Left ventricle myocardium superior (tissue), 1 donor: ENCODE data around the gene LRP3. TPM values are rescaled to one million over a fixed set of nuclear protein-coding genes. Genes with fewer than 3 reads are reported as not detected.

Experiments used
- ATAC-seq: fragments of 200-7000 bp; cut with Tn5 transposase; one replicate; pipeline ENCODE4 v1.9.1; 2020; ENCODE audit warnings: mild to moderate bottlenecking, moderate library complexity
- DNase-seq: peaks from one replicate; pipeline ENCODE4 v3.0.0-alpha.2; 2020
- intact Hi-C: fragments of 100-400 bp; cut with micrococcal nuclease; formaldehyde crosslinking; loops from one replicate; pipeline ENCODE4 v1.11.0; 2022
- total RNA-seq: library from RNA; stranded (reverse); fragmentation: NEBNext Ultra II Directional; extraction: Animal tissue kit (Norgen Biotek cat#: 25700); gene quantifications from one replicate; pipeline ENCODE4 v1.2.1, GENCODE V29; 2021
- donor health status: DM: no; HTN: yes; CAD: no; lungs with severe emphysema.

LRP3 gene
- total RNA-seq, 1 donor from 2014 or later, result 19.5 TPM

DNA sequence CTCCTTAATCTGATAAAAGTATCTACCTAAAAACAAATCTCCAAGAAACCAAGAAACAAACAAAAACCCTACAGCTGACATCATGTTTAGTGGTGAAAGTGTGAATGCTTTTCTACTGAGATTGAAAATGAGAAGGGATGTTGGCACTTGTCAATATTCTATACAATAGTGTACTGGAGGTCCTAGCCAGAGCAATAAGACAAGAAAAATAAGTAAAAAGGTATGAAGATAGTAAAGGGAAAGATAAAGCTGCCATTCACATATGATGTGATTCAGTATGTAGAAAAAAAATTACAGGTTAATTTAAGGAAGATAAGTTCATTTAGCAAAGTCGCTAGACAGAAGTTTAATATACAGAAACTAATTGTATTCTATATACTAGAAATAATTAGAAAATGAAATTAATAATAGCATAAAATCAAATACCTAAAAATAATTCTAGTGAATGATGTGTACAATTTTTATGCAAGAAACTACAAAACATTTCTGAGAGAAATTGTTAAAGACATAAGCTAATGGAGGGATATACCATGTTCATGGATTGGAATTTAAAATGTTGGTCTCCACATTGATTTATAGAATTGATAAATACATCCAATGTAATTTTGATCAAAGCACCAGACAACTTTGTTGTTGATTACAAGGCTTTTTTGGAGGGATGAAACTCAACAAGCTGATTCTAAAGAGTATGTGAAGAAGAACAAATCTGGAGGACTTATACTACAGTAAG is 33.9 kb downstream of the LRP3 start:
- ATAC-seq (no peak), DNase-seq (no peak)
- intact Hi-C loops, result no loop called here

DNA sequence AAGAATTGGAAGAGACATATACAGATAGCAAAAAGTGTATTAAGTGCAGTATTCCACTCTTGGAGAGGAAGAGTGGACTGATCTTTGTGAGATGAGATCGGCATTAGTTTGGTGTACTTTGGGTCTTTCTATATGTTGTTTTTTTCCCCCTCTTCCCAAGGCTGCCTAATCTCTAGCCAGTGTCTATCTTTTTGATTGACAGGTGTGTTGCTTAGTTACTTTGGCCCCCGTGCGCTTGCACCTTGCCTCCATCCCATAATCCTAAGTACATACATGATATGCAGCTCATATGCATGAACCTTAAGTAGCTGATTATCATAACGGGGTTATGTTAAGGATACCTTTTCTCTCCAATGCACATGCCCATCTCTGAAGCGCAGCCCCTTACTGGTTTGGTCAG is 35.8 kb downstream of the LRP3 start:
- intact Hi-C loops, result no loop called here
- no peak for ATAC-seq
- DNase-seq, result no peak

DNA sequence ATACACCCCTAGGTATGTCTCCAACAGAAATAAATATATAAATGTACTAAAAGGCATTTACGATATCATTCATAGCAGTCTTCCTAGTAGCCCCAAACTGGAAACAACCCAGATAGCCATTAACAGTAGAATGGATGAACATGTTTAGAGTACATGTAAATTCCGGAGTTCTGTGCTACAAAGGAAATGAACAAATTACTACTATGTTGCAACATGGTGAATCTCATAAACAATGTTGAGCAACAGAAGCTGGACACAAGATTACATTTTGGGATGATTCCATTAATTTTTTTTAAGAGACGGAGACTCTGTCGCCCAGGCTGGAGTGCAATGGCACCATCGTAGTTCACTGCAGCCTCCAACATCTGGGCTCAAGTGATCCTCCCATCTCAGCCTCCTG is 37.4 kb downstream of the LRP3 start:
- ATAC-seq (no peak), DNase-seq (no peak)
- intact Hi-C loops, result no loop called here

DNA sequence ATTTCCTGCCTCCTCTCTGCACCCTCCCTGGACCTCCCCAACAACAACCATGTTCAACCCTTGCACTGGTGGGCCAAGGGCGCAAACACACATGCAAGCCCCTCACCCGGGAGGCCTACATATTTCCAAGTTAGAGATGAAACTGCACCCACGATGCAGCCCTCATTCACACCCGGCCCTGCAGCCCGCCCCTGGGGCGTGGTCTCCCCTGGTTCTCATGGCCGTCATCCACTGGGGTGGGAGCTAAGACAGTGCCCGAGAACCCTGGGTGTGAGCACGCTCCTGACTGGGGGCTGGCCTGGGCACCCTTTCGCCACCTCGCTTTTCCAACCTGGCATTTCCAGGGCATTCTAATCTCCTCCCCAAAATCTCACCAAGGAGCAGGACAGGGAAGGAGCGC is 38.5 kb downstream of the LRP3 start:
- DNase-seq (peak; percentile 7), ATAC-seq (no peak)
- intact Hi-C loops, result no loop called here

DNA sequence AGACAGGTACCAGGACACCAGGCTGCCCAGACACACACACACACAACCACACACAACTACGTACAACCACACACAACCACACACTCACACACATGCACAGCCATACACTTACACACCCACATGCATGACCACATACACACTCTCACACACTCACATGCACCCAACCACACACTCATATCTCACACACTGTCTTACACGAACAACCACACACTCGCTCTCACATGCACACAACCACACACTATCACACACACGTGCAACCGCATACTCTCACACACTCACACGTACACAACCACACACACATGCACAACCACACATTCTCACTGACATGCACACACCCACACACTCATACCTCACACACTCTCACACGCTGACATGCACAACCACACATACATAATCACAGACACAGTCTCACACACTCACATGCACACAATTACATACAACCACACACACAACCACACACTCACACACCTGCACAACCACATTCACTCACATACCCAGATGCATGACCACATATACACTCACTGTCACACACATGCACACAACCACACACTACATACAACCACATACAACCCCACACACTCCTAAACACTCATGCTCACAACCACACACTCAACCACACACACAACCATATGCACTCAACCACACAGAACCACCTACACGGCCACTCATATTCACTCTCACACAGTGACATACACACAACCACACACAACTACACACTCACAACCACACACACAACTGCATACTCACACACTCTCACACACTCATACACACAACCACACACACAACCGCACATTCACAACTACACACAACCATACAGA is 39.1 kb downstream of the LRP3 start:
- DNase-seq, result peak; percentile 2
- ATAC-seq, result no peak
- intact Hi-C loops, result no loop called here

DNA sequence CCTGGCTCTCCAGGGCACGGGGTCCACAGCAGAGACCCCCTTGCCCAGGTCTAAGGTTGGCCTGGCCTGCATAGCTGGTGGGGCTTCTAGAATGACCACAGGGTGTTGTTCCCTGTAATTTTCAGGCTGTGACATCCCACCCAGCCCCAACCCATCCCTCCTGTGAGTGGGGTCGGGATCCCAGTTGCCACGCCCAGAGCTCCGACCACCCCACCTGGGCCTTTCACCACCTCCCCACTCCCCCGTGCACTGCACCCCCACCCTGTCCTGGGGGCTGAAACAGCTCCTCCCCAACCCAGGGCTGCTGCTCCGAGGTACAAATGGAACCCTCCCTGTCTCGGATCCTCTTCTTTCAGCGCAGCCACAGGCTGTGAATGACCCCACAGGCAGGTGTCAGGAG is 40.0 kb downstream of the LRP3 start:
- intact Hi-C loops, result no loop called here
- peak; percentile 15 for DNase-seq

DNA sequence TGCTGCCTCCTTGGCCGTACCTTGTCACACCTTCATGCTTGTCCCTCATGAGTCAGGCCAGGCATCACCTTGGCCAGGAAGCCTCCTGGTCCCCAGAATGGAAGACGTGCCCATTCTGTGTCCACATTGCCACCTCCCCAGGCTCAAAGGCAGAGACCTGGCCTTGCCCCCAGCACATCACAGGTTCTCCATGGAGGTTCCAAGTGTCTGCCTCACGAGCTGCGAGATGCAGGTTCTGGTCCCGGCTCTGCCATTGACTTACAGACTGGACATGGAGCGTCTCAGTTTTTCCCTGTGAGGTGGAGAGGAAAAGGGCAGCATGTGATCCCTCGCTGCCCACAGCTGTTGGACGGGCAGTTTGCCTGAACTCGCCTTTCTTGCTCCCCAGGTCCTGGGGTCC is 40.6 kb downstream of the LRP3 start:
- peak; percentile 12 for DNase-seq
- intact Hi-C loops, result no loop called here

More for the DNA sequence above, 40.0 kb downstream of the LRP3 start:
- ATAC-seq, result no peak

DNA sequence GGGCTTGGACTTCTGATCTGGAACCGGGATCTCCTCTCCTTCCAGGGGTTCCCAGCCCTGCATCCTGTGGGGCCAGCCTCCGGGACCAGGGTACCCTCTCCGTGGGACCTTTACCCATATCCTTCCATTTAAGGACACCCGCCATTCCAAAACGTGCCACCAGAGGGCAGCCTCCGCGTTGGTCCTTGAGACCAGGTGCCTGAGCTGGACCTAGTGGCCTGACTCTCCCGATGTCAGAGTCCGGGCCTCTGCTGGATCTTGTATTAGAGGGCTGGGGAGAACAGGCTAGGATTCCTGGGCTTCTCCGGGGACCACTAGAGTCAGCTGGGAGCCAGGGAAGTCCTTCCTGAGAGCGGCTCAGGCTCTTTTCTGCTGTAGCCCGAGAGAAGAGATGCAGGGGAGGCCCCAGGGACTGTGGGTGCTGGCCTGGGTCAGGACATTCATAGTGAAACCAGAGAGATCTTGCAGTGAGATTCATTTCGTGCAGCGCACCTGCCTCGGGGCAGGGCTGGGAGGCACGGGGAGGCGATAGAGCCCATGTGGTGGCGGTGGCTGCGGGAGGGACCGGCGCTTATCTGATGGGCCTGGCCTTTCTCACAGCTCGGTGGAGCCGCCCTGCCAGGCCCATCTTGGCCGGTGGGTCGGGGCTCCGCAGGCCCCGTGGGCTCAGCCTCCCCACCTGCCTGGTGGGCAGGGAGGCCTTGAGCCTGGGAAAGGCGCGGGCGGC is 41.3 kb downstream of the LRP3 start:
- peak; percentile 88 for DNase-seq
- intact Hi-C loops, result no loop called here
- ATAC-seq, result peak; percentile 81

More for the DNA sequence above, 40.6 kb downstream of the LRP3 start:
- ATAC-seq, result no peak

DNA sequence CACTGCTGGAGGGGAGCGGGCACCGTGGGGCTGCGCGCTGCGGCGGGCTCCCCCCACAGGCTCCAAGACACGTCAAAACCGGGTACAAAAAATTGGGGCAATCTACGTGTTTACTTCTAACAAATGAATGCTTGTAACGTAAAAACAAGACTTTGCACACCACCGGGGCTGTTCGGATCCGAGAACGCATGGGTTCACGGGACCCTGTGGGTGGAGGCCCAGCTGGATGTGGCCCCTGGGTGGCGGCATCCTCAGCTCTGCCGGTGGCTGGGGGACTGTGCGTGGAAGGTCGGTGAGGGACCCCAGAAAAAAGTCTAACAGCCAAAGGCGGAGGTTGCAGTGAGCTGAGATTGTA is 41.8 kb downstream of the LRP3 start:
- DNase-seq, result no peak
- ATAC-seq, result no peak
- intact Hi-C loops, result no loop called here

DNA sequence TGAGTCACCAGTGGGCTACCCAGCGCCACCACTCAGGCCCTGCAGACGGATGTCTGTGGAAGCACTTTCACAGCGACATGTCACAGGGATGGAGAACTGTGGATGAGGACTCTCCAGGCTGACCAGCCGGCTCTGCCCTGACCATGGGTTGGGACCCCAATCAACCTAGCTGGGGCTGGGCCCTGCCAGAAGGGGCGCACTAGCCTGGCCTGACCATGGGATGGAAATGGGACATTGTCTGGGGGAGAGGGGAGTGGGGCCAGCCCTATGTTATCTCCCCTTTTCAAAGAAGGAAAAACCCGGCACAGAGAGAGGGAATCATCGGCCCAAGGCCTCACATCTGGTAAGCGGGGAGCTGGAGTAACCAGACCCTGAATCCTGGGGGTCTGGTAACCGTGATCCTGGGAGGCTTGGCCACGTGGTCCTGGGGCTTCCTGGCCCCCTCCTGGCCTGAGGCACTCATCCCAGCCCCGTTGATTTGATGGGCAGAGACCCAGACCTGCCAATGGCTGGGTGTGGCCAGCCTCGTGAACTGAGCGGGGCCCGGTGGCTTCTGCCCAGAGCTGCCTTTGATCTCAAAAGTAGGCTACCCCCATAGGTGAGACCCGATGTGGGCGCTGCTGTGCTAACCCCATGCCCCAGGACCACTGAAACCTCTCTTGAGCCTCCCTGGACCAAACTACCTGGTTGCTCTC is 42.7 kb downstream of the LRP3 start:
- ATAC-seq (no peak), DNase-seq (peak; percentile 13)
- intact Hi-C loops, result no loop called here

DNA sequence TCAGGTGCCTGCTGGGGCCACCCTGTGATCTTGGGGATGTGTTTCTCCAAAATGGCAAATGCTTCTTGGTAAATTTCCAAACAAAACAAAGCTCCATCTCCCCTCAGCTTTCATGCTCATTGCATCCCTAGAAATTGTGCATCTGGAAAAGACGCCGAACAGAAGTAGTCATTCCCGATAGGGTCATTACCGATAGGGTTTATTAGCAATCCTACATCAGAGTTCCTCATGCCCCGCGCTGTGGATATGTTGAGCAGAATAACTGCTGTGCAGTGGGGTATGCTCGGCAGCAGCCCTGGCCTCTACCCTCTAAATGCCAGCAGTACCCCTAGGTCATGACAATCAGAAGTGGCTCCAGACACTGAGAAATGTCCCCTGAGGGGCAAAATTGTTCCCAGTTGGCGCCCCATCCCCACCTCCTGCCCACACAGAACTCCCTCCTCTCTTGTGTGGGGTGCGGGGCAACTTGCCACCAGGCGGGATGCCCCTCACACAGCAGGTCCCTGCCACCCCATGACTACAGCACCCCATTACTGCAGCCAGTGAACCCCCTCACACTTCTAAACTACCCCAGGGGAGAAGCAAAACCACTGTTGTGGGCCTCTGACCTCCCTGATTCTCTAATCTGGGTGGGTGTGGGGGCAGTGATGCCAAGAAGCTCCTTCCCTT is 44.5 kb downstream of the LRP3 start:
- DNase-seq (peak; percentile 4), ATAC-seq (no peak)
- intact Hi-C loops, result no loop called here

DNA sequence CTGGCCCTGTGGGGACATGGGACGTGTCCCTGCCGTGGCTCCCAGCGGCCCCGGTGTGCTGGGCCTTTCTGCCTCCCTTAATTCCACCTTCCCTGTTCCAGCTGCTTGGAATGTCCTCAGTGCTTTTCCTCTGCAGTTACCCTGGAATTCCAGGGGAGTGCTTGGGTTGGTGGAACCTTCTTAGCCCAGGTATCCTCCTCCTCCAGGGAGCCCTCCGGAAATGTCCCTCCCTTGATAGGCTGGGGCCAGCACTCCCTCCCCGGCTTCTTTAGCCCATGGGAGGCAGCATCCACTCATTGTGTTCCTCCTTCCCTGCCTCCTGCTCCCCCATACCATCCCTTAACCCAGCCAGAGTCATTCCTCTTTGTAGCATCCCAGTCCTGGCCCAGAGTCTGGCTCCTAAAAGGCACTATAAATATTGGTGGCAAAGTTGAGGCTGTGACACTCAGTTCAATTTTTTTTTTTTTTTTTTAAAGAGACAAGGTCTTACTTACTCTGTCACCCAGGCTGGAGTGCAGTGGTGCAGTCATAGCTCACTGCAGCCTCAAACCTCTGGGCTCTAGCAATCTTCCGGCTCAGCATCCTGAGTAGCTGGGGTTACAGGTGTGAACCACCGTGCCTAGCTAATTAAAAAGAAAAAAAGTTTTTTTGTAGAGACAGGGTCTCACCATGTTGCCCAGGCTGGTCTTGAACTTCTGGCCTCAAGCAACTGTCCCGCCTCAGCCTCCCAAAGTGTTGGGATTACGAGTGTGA is 45.3 kb downstream of the LRP3 start:
- no peak for ATAC-seq
- intact Hi-C loops, result no loop called here
- DNase-seq, result peak; percentile 19

DNA sequence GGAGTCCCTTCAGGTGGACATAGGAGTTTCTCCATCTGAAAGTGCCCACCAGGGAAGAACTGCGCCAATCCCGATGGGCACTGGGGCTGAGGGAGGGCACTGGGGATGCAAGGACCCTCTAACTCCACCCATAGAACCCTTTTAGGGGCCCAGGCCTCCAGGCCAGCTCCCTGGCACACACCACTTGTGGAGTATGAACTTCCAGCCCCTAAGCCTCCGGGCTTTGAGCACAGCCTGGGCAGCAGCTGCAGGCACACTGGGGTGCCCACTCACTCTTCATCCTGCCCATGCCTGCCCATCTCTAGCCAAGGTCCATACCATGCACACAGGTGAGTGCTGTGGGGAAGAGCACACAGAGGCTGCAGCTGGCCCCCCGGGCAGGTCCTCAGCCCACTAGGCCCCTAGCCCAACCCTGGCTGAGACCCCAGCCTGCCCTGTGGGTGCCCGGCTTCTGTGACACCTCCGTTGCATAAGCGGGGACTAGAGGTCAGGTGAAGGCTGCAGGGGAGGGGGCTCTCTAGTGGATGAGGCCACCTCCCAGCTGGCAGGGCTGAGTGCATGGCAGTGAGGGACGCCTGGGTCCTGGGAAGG is 46.1 kb downstream of the LRP3 start:
- ATAC-seq (no peak), DNase-seq (peak; percentile 18)
- intact Hi-C loops, result loop anchor here (5.0 kb wide), 1 partner anchor 167 kb away; no protein-coding TSS in a partner anchor

DNA sequence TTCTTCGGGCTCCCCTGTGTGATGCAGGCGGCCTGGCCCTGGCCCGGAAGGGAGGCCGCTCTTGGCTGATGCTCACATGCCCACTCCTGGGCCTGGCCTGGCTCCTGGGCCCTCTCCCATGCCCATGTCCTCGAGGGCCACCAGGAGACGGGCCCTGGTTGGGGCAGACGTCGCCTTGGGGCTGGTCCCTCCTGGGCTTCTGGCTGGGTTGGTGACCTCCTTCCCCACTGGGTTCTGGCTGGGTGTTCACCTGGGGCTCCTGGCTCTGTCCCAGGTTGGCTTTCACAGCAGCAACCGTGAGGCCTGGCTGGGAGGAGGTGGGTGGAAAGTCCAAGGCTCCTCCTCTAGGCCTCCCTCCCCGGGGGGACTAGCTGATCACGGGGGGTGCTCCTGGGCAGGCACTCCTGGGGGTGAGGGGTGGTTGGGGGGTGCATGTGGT is 47.0 kb downstream of the LRP3 start:
- intact Hi-C loops, result loop anchor here (5.0 kb wide), 1 partner anchor 166 kb away; no protein-coding TSS in a partner anchor
- DNase-seq (peak; percentile 20), ATAC-seq (no peak)

DNA sequence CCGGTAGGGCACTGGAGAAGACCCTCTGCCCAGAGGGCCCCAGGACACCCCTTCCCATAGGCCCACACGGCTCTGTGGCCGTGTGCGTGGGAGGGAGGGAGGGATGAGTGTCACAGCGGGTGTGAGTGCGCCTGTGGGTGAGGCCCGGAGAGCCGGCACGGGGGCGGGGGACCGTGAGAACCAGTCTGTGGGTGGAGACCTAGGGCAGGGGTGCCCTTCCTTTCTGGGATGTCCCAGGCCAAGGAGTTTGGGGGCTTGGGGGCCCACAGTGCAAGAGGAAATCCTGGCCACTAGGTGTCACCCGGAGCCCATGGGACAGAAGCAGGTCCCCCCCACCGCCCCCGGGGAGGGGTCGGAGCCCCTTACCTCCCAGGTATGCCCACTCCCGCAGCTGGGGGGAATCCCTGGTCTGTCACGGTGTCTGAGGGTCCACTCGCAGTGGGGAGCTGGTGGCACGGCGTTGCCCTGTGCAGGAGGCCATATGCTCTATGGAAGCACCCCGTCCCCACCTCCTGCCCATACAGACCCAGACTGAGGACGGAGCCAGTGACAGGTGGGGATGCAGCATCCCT is 47.5 kb downstream of the LRP3 start:
- ATAC-seq (peak; percentile 60), DNase-seq (peak; percentile 33)
- intact Hi-C loops, result loop anchor here (5.0 kb wide), 1 partner anchor 166 kb away; no protein-coding TSS in a partner anchor

DNA sequence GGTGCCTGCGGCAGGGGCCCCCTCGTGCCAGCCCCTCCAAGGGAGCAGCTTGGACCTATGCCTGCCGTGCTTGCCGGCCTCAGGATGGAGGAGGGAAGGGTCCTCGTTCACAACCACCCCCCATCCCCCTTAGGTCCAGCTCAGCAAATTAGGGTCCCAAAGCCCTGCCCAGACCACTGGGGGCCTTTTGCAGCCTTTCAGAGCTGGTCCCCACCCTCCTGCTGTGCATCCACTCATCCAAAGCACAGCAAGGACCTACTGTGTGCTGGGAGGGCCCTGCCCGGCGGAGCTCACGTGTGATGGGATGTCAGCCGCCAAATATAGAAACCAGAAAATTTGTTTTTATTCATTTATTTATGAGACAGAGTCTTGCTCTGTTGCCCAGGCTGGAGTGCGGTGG is 48.0 kb downstream of the LRP3 start:
- no peak for DNase-seq
- intact Hi-C loops, result loop anchor here (5.0 kb wide), 1 partner anchor 165 kb away; no protein-coding TSS in a partner anchor
- ATAC-seq, result no peak

DNA sequence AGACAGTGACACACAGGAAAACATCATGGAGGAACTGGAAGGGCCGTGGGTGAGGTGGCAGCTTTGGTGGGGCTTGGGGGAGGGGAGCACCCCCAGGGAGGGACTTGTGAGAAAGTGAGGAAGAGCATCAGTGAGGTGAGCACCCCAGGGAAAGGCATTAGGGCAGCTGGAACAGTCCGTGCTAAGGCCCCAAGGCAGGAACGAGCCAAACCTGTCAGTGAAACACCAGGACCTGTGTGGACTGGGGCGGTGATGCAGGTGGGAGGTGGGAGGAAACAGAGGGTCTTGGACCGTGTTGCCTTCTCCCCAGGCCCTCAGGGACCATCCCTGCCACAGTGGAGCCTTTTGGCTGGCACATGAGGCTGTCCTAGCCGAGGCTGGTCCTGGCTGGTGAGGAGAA is 48.8 kb downstream of the LRP3 start:
- no peak for ATAC-seq
- DNase-seq, result peak; percentile 17
- intact Hi-C loops, result loop anchor here (5.0 kb wide), 1 partner anchor 164 kb away; no protein-coding TSS in a partner anchor
